ENCODE results near the gene GCNT1. TPM values are rescaled to one million over a fixed set of nuclear protein-coding genes. Genes with fewer than 3 reads are reported as not detected.

The GCNT1 gene
- total and polyA plus RNA-seq, 7 donors = 0.11 to 2.6 (median 1.1) TPM

DNA sequence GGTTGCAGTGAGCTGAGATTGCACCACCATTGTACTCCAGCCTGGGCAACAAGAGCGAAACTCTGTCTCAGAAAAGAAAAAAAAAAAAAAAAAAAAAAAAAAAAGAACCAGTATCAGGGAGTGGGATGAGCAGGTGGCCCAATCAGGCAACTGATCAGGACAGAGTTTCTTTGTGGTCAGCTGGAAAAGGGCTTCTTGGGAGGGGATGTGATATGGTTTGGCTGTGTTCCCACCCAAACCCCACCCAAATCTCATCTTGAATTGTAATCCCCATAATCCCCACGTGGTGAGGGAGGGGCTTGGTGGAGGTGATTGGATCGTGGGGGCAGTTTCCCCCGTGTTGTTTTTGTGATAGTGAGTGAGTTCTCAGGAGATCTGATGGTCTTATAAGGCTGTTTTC, 4.7 kb upstream of the GCNT1 start:
- no peaks in the 10 kb centered on the region for H3K27me3 ChIP-seq (ENCODE audit: insufficient read depth in 3 of 3, low read length in 2 of 3)
- no peaks in the 10 kb centered on the region for H3K9me3 ChIP-seq
- H3K4me3 ChIP-seq = no peak overlapping the region
- no peaks in the 10 kb centered on the region for H3K36me3 ChIP-seq (ENCODE audit: insufficient read depth in 1 of 2, low read depth in 1 of 2)
- ATAC-seq (no peak), DNase-seq (no peak)
- intact Hi-C loops (cut with DNase I) = no loop called here
- WGBS, 3 donors = 42 to 47% (median 46%) methylated on average over 4 of the region's 4 CpGs
- peaks cover 2% of the 10 kb centered on the region for H3K4me1 ChIP-seq
- no peak for TF ChIP-seq CTCF (IDR thresholded peaks at IDR 0.05)
- H3K27ac ChIP-seq = no peak overlapping the region

DNA sequence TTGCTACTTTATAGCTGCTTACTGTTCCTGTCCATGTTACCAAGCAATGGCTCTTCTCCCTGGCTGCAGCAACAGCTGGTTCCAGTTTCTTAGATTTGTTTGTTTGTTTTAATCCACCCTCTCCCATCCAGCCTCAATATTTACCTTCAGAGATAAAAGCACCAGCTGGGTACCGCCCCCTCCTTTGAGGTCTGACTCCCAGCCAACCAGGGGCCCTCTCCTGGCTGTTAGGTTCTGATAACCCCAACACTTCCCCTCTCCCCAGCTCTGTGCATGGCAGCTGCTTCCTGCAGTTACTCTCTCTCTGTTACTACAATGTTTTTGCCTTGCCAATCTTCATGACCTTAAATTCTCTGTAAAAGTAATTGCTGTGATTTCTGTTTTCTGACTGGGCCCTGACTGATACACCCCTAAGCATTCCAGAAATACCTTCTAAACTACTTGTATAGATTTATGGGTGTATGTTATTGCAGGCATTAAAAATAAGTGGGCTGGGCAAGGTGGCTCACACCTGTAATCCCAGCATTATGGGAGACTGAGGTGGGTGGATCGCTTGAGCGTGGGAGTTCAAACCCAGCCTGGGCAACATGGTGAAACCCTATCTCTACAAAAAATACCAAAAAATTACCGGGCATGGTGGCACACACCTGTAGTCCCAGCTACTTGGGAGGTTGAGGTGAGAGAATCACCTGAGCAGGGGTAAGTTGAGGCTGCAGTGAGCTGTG, 2.6 kb upstream of the GCNT1 start:
- no peak for DNase-seq
- H3K4me3 ChIP-seq = no peak overlapping the region
- TF ChIP-seq CTCF (IDR thresholded peaks at IDR 0.05) = no peak
- no peaks in the 10 kb centered on the region for H3K36me3 ChIP-seq (ENCODE audit: insufficient read depth in 1 of 2, low read depth in 1 of 2)
- H3K4me1 ChIP-seq = peaks cover 9% of the 10 kb centered on the region
- 82 to 87% (median 83%) methylated on average over 4 of the region's 4 CpGs for WGBS, 3 donors
- no peaks in the 10 kb centered on the region for H3K9me3 ChIP-seq
- no peak for ATAC-seq
- no peak overlapping the region for H3K27ac ChIP-seq
- intact Hi-C loops (cut with DNase I) = no loop called here
- H3K27me3 ChIP-seq (ENCODE audit: insufficient read depth in 3 of 3, low read length in 2 of 3) = peaks cover 0 to 2% (median 0%) of the 10 kb centered on the region in 3 donors

- peaks cover 9% of the 10 kb centered on the region for H3K4me1 ChIP-seq
- intact Hi-C loops (cut with DNase I) = no loop called here
- peak overlapping the region; percentile 74 for H3K4me3 ChIP-seq
- H3K27me3 ChIP-seq (ENCODE audit: insufficient read depth in 3 of 3, low read length in 2 of 3) = peaks cover 0 to 5% (median 0%) of the 10 kb centered on the region in 3 donors
- DNase-seq (peak in 1 of 2 donors; percentile 21), ATAC-seq (peak in 2 of 4 donors; percentile 29 to 57)
- WGBS, 3 donors = 9 to 11% (median 10%) methylated on average over 32 of the region's 32 CpGs
- H3K27ac ChIP-seq = peak overlapping the region; percentile 30
- no peak for TF ChIP-seq CTCF (IDR thresholded peaks at IDR 0.05)
- no peaks in the 10 kb centered on the region for H3K9me3 ChIP-seq
- H3K36me3 ChIP-seq (ENCODE audit: insufficient read depth in 1 of 2, low read depth in 1 of 2) = no peaks in the 10 kb centered on the region
Observed at GRCh38 chr9:76459694-76460635, 983 bp downstream of the GCNT1 start.

DNA sequence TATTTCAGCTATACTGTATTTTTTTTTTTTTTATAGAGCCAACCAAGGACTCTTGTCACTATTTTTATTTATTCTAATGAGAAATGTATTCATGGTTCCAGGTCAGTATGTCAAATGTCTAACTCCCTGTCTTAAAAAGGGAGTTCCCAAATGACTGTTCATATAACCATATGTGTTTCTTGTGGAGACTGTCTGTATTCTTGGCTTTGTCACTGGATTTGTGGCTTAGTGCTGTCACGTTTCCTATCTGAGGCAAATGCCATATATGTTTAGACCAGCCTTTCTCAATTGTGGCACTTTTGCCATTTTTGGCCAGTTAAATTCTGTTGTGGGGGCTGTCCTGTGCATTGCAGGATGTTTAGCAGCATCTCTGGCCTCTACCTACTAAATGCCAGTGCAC, 3.1 kb downstream of the GCNT1 start:
- Histone ChIP-seq H3K36me3 (ENCODE audit: insufficient read depth in 1 of 2, low read depth in 1 of 2) (no peaks in the 10 kb centered on the region), H3K4me3 (no peak overlapping the region), H3K27me3 (ENCODE audit: insufficient read depth in 3 of 3, low read length in 2 of 3) (peaks cover 0 to 5% (median 0%) of the 10 kb centered on the region in 3 donors), H3K27ac (no peak overlapping the region), H3K9me3 (no peaks in the 10 kb centered on the region), H3K4me1 (peaks cover 9% of the 10 kb centered on the region)
- no peak for ATAC-seq
- intact Hi-C loops (cut with DNase I) = no loop called here
- DNase-seq = no peak
- no peak for TF ChIP-seq CTCF (IDR thresholded peaks at IDR 0.05)
- WGBS, 3 donors = 67 to 76% (median 76%) methylated on average over 1 of the region's 1 CpG
